ENCODE results near the gene WWP2.
"Not testable (repeated sequence)": the region's sequence is repeated elsewhere in the genome, so short reads cannot be mapped to it uniquely, and the experiment has no call there.

WWP2 gene

DNA sequence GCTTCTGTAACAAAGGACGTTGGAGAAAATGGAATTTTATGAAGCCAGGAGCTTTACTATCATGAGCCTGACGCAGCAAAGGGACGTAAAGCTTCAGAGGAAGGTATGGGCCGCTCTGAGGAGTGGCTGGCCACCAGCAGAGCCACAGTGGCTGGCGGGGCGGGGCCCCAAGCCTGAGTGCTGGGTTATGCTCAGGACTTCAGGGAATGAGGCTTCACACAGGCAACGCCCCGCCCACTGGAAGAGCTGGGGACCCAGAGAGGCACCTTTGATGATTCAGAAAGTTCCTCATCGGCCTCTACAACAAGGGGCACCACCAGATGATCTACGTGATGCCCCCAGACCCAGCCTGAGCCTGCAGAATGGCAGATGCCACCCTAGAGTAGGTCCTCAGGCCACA, 16.2 kb upstream of the WWP2 start:
- DNase-seq (ENCODE audit: low read depth in 2 of 2): no peak

DNA sequence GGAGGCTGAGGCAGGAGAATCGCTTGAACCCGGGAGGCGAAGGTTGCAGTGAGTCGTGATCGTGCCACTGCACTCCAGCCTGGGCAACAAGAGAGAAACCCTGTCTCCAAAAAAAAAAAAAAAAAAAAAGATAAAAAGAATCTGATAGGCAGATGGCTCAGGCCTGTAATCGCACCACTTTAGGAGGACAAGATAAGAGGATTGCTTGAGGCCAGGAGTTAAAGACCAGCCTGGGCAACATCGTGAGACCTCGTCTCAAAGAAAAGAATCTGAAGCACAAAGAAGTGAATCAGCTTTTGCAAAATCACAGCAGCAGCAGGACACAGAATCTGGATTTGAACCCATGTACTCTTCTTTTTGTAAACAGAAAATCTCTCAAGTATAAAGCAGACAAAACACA, 15.0 kb upstream of the WWP2 start:
- no peak for DNase-seq (ENCODE audit: low read depth in 2 of 2)

DNA sequence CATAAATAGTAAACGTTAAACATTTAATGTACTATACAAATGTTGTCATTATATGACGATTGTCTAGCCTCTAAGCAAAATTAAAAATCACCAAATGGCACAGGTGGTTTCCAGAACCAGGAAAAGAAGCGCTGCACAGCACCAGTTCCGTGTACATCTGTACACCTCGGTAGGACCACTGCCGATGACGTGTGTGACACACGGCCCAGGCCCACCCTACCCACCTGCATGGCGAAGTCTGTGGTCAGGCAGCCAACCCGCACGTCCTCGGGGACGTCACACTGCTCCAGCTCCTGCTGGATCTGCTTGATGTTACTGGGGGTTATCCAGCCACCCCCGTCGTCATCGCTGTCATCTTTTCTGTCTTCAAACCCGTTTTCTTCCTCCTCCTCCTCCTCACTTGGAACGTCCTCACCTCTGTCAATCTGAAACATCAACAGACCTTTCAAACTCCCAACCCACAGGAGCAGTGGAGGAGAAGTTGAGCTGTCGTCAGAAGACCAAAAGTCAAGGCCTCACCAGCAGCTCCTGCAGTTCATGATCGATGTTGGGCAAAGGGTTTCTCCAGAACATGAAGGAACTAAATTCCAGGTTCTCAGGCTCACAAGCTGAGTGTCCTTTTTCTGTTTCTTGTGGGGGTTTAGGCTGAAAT, 13.3 kb upstream of the WWP2 start:
- DNase-seq (ENCODE audit: low read depth in 2 of 2): no peak

DNA sequence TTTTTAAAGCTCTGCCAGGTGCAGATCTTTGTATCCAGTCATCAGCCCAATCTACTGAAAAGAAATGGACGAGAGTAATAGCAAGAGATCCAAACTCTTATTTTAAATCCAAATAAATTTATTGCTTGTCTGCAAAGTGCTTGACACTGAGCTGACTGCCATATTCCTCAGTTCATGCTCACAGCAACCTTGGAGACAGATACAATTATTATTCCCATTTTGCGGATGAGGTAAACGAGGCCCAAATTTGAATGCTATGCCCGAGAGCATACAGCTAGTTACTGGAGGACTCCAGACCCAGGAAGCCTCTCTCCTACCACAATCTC, 8.0 kb upstream of the WWP2 start:
- DNase-seq (ENCODE audit: low read depth in 2 of 2): no peak

DNA sequence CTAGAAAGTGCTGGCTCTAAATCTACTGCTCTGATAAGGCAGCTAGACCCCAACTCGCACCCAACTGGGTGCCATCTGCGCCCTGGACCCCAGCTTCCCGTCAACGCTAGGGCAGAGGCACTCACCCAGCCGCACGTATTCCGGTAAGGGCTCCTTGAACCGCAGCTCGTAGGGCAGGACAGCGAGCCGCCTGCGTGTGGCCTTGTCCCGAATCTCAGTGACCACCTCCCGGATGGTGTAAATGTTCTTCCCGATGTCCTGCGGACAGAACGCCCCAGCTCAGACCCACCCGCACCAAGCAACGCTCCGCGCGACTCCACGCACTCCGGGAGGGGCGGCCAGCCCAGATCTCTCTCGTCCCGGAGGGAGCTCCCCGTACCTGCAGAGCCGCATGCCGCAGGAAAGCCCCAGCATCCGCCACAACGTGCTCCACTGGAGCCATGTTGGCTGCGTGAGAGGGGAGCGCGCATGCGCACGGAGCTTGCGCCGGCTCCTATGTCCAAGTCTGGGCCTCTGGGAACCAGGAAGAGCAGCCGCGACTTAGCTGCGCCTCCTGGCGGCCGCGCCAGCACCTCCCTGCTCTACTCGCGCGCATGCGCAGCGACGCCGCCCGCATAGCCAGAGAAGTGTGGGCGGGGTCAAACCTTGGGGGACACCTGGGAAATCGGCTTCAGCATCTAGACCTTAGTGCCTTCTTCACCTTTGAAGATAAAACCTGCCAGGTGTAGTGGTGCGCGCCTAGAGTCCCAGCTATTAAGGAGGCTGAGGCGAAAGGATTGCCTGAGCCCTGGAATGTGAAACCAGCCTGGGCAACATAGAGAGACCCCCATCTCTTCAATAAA, 7.4 kb upstream of the WWP2 start, which contains the start of gene NOB1:
TSS of gene NOB1 (minus strand) at position 458 of the 842 bp plus-strand sequence. CDS start at position 442, 16 bp downstream.
- peak; percentile 95 for DNase-seq (ENCODE audit: low read depth in 2 of 2)

DNA sequence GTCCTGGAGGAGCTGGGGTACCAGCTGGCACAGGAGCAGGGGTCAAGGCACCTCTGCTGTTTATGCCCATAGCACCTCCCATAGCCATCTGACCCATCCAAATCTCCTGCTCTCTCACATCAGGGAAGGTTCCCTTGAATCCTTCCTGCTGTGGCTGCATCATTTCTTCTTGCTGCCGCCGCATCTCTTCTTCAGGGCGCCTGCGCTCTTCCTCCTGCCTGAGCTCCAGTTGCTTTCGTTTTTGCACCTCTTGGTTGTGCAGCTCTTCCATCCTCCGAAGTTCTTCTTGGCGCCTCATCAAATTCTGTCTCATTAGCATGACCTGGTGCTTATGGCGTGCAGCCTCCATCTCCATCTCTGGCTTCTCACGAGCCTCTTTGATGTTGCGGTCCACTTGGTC, 5.4 kb upstream of the WWP2 start:
- no peak for DNase-seq (ENCODE audit: low read depth in 2 of 2)

DNA sequence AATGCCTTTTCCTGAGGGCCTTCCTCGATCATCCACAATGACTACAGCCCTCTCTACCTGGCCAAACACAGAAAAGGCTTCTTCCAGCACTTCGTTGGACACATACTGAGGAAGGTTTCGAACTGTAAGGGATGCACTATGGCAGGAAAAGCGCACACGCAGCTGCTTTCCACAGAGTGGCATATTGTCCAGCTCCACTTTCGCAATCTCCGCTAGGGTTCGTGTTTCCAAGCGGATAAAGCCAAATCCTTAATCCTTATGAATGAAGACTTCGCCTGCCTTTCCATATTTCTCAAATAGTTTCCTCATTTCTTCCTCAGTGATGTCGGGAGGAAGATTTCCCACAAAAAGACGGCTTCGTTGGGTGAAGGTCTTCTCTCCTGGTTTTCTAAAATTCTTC, 4.8 kb upstream of the WWP2 start:
- DNase-seq (ENCODE audit: low read depth in 2 of 2): not testable (repeated sequence)

DNA sequence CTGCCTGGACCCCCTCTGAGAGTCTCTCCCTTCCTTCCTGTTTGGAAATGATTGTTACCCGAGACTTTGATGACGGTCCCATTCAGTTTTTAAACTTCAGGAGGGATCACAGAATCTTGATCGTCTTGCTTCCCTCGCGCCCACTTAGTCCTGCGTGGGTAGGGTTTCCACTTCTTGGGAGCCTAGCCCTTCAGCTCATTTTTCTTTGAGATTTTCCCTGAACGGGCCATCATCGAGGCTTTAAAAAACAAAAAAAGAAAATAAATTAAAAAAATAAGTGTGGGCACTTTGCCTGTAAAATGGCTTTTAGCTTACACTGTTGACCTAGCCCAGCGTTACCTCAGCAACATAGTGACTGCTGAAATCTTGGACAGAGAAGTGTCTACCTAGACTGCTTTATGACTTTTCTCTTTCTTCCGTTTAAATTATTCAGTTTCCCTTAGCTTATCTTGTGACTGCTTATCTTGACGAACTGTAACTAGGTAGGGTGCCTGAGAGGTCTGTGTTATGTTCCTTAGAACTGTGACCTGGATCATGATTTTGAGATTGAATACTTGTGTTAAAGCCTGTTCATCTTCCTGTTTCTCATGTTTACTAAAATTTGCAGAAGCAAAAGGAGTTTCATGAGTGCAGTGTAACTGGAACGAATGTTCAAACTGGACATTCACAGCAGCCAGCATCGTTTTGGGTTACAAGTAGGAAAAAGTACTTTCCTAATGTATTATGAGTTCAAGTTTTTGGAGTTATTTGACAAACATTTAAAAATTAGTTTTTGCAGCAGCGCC, 874 bp downstream of the WWP2 start:
- no peak for DNase-seq (ENCODE audit: low read depth in 2 of 2)

DNA sequence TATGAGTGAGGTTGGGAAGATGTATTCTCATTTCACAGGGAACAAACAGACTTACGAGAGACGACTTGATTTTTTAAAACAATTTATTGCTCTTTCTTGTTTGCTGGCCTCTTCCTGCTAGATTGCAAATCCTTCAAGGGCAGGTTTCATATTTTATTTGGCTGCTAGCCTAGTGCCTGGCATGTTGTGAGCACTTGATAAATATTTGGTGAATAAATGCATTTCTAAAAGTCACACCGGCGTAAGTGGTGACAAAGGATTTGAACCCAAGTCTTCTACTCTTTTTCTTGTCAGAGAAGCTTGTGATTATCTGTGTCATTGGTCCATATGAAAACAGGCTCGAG, 1.4 kb downstream of the WWP2 start:
- no peak for DNase-seq (ENCODE audit: low read depth in 2 of 2)

DNA sequence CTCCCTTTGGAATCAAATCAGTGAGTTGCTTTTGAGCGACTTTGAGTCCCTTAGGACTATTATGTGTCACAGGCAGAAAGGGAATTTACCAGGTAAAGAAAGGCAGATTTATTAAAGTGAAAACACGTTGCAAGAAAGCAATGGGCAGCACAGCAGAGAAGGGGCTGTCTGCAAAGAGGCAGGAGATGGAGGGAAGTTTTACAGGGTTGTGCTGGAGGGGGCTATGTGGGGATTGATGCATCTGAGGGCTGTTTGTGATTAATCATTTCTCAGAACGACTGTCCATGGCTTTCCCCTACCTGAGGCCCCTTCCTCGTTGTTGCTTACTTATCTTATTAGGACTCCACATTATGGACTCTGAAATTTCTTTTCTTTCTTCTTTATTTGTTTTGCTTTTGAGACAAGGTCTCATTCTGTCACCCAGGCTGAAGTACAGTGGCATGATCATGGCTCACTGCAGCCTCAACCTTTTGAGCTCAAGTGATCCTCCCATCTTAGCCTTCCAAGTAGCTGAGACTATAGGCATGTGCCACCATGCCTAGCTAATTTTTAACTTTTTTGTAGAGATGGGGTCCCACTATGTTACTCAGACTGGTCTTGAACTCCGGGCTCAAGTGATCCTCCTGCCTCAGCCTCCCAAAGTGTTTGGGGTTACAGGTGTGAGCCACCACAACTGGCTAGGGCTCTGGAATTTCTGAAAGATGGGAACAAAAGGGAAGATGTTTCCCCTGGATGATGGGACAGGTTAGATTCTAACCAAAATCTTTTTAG, 5.5 kb downstream of the WWP2 start:
- DNase-seq (ENCODE audit: low read depth in 2 of 2): no peak

DNA sequence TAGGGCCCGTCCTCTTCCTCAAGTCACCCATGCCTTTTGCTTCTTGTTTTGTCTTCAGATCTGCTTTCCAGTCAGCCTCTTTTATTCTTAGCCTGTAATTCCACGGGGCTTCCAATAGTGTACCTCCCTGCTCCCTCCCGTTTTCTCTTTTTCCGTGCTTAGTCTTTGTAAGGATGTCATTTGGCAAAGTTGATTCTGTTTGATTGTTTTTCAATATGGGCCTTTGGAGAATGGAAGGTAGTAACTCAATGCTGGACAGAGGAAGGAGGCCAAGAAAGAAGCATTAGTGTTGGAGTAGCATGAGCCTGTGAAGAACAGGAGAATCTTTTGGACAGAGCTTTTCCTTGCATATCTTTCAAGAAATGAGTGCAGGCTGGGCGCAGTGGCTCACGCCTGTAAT, 6.5 kb downstream of the WWP2 start:
- no peak for DNase-seq (ENCODE audit: low read depth in 2 of 2)

DNA sequence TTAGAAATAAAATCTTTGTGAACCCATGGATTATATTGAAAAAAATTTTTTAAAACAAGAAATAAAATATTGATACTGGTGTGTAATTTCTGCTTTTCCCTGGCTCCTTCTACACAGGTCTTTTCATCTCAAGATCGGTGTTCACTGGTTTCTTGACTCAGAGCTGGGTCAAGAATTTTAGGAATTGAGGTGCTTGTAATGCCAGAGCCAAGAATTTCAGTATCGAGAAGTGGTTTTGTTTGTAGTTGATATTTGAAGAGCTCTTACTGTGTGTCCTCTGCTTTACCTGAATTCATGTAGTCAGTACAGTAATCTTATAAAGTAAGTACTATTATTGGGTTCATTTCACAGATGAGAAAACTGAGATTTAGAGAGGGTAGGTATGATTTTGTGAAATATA, 7.3 kb downstream of the WWP2 start:
- DNase-seq (ENCODE audit: low read depth in 2 of 2): no peak

DNA sequence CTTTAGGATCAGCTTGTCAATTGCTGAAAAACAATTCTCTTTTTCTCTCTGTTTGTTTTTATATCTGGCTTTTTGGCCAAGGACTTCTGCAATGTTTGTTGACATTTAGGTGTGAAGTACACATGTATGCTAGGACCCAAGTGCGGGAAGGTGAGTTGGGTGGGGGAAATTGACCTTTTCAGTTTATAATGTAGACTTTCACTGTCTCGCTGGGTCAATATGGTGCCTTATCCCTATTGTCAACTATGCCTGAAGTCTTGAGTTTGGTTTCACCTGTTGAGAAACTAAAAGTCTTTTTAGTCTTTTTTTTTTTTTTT, 9.5 kb downstream of the WWP2 start:
- DNase-seq (ENCODE audit: low read depth in 2 of 2): no peak

DNA sequence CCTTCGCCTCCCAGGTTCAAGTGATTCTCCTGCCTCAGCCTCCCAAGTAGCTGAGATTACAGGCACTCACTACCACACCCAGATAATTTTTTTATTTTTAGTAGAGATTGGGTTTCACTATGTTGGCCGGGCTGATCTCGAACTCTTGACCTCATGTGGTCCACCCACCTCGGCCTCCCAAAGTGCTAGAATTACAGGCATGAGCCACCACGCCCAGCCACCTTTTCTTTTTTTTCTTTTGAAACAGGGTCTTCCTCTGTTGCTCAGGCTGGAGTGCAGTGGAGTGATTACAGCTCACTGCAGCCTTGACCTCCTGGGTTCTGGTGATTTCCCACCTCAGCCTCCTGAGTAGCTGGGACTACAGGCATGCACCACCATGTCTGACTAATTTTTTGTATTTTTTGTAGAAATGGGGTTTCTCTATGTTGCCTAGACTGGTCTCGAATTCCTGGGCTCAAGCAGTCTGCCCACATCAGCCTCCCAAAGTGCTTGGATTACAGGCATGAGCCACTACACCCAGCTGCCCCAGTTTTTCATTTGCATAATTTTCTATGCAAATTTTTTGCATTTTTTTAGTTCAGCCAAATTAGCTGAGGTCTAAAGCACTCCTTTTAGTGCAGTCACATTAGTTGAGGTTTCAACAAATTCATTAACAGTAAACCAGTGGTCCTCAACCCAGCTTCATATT, 11.3 kb downstream of the WWP2 start:
- no peak for DNase-seq (ENCODE audit: low read depth in 2 of 2)

DNA sequence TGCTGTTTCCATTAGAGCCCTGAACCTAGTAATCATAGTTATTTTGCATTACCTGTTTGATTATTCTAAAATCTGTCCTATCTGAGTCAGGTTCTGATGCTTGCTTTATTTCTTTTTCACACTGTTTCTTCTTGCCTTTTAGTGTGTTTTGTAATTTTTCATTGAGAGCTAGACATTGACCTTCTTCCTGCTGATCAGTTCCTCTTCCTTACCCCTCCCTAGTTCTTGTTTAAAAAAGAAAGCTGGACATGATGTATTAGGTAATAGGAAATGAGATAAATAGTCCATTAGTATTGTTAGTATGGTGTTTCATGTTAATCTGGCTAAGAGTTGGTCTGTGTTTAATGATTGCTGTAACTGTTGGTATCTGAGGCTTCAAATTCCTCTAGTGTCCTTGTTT, 13.4 kb downstream of the WWP2 start:
- no peak for DNase-seq (ENCODE audit: low read depth in 2 of 2)

DNA sequence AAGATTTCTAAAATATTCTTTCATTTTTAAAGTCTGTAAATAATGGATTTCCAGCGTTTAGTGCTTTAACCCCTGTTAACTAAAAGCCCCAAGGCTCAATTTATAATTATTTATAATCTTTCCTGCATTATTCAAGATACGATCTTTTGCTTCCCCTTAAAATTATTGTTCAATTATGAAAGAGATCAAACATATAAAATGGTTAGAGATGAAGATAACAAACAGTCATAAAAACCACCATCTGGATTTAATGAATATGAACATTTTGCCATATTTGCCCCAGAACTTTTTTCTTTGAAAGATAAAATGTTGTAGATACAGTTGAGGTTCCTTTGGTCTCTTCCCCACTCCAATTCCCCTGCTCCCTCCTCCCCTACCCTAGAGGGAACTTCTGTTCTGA, 17.6 kb downstream of the WWP2 start:
- DNase-seq (ENCODE audit: low read depth in 2 of 2): no peak

DNA sequence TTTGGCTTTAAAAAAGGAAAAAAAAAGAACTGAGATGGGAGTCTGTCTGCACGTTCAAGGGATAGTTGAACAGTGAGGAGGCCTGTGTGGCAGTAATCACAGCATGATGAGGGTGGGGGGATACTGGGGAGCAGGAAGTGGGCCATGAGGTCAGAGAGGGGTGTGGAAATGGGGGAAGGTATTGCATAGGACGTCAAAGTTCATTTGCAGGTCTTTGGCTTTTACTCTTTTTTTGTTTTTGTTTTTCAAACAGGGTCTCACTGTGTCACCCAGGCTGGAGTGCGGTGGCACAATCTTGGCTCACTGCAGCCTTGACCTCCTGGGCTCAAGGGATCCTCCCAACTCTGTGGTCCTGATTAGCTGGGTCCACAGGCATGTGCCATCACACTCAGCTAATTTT, 19.0 kb downstream of the WWP2 start:
- no peak for DNase-seq (ENCODE audit: low read depth in 2 of 2)

DNA sequence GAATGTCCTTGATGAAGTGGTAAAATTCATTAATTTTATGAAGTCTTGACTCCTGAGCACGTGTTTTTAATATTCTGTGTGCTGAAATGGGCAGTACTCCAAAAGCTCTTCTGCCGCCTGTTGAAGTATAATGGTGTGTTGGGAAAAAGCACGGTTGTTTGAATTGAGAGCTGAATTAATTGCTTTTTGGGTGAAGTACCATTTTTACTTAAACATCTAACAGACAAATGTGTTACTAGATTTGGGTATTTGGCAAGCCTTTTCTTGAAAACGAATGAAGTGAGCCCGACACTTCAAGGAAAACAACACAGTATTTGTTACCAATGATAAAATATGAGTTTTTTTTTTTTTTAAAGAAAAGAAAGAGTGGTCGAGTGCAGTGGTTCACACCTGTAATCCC, 22.5 kb downstream of the WWP2 start:
- no peak for DNase-seq (ENCODE audit: low read depth in 2 of 2)

DNA sequence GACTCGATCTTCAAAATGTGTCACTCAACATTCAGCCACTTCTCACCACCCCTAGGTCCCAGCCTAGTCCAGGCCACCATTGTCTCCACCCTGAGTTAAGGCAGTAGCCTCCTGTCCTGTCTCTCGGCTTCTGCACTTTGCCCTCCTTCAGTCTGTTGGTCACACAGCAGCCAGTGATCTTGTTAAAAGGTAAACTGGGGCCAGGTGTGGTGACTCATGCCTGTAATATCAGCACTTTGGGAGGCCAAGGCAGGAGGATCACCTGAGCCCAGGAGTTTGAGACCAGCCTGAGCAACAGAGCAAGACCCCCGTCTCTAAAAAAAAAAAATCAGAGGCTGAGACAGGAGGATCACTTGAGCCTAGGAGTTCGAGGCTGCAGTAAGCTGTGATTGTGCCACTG, 25.8 kb downstream of the WWP2 start:
- DNase-seq (ENCODE audit: low read depth in 2 of 2): no peak

DNA sequence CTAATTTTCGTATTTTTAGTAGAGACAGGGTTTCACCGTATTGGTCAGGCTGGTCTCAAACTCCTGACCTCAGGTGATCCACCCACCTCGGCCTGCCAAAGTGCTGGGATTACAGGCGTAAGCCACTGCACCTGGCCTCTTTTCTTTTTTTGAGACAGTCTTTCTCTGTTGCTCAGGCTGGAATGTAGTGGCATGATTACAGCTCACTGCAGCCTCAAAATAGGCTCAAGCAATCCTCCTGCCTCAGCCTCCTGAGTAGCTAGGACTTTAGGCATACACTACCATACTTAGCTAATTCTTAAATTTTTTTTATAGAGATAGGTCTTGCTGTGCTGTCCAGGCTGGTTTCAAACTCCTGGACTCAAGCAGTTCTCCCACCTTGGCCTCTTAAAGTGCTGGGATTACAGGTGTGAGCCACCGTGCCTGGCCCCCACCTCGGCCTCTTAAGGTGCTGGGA, 29.3 kb downstream of the WWP2 start:
- DNase-seq (ENCODE audit: low read depth in 2 of 2): not testable (repeated sequence)

DNA sequence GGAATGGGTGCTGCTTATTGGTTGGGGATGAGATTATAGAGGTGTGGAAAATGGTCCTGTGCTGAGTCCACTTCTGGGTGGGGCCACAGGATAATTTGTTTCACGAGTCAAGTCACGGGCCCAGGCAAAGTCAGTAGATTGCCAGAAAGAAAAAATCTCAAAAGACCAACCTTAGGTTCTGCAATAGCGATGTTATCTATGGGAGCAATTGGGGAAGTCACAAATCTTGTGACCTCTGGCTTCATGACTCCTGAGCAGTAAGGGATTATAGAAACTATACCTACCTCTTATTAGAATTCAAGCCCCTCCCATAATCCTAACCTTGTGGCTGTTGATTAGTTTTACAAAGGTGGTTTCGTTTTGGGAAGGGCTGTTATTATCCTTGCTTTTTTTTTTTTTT, 31.4 kb downstream of the WWP2 start:
- no peak for DNase-seq (ENCODE audit: low read depth in 2 of 2)

DNA sequence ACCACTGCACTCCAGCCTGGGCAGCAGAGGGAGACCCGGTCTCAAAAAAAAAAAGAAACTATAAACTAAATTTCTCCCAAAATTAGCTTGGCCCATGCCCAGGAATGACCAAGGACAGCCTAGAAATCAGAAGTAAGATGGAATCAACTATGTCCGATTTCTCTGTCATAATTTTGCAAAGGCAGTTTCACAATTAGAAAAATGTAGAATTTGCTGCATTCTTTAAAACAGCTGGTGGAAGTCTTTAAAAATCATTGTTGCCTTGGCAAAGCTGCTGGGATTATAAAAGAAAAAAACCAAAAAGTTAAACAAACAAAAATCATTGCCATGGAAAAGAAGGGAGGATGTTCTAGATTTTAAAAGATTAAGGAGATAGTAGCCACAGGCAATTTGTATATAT, 32.4 kb downstream of the WWP2 start:
- DNase-seq (ENCODE audit: low read depth in 2 of 2): no peak

Data from stimulated activated CD4-positive, alpha-beta T cell treated with anti-CD3 and anti-CD28 coated beads, Interleukin-15, amount 100 ng/mL, for 48 hours (primary cell).